Mucosa of descending colon (tissue), 3 donors: ENCODE results near the gene CDC42EP4. TPM values are rescaled to one million over a fixed set of nuclear protein-coding genes. Genes with fewer than 3 reads are reported as not detected.

Experiments
- ATAC-seq: fragments of 200-7000 bp; cut with Tn5 transposase; one replicate; pipeline ENCODE4 v1.9.1; 2020; ENCODE audit warnings: mild to moderate bottlenecking, moderate library complexity
- DNase-seq, 3 donors: peaks; one replicate each; pipeline ENCODE4 v3.0.0-alpha.2; 2020
- H3K36me3 ChIP-seq: fragments of 200-600 bp; one replicate; pipeline ENCODE4 v1.8.0; 2021; ENCODE audit warnings: low read depth, mild to moderate bottlenecking
- H3K4me1 ChIP-seq: fragments of 200-600 bp; one replicate; pipeline ENCODE4 v1.8.0; 2021; ENCODE audit warnings: low read depth, mild to moderate bottlenecking
- H3K4me3 ChIP-seq: fragments of 200-600 bp; one replicate; pipeline ENCODE4 v1.8.0; 2021; ENCODE audit warnings: mild to moderate bottlenecking
- H3K9me3 ChIP-seq: fragments of 200-600 bp; one replicate; pipeline ENCODE4 v1.8.0; 2021; ENCODE audit warnings: mild to moderate bottlenecking
- CTCF ChIP-seq: fragments of 200-600 bp; IDR thresholded peaks from one replicate; pipeline ENCODE4 v1.8.0; 2022; ENCODE audit warnings: antibody characterized with exemption, mild to moderate bottlenecking
- intact Hi-C, 2 donors: fragments of 100-400 bp; cut with DNase I in 1 of 2; cut with micrococcal nuclease in 1 of 2; formaldehyde crosslinking; loops; one replicate each; pipeline versions ENCODE4 v1.11.0 to v1.11.1; 2022; cut with DNase I, micrococcal nuclease
- total RNA-seq, 3 donors: library from RNA; stranded (reverse); fragmentation: NEBNext Ultra II Directional in 2 of 3; extraction: Animal tissue kit (Norgen Biotek cat#: 25700) in 2 of 3; gene quantifications; one replicate each; pipeline versions ENCODE4 v1.2.1 to v1.2.4, GENCODE V29; 2021 to 2023
- donor health status: DM: no; HTN: no; CAD: no; lungs with moderate emphysema.
- donor health status: DM: no; HTN: no; CAD: no.
- donor health status: DM: no; HTN: yes; CAD: no.

The CDC42EP4 gene
- total RNA-seq, 3 donors from 2014 or later: 54.6 to 95.2 (median 75.9) TPM

- H3K4me1 ChIP-seq: peaks cover 21% of the 10 kb centered on the region
- no peak overlapping the region for H3K4me3 ChIP-seq
- no peak for TF ChIP-seq CTCF
- no peaks in the 10 kb centered on the region for H3K36me3 ChIP-seq
- ATAC-seq (peak; percentile 18), DNase-seq (no peak)
- intact Hi-C loops: no loop called here
- H3K9me3 ChIP-seq: no peaks in the 10 kb centered on the region
Measured at GRCh38 chr17:73297934-73298861, 13.6 kb downstream of the CDC42EP4 start.

- peaks cover 54% of the 10 kb centered on the region for H3K4me1 ChIP-seq
- intact Hi-C loops: no loop called here
- ATAC-seq (no peak), DNase-seq (no peak)
- no peaks in the 10 kb centered on the region for H3K9me3 ChIP-seq
- no peaks in the 10 kb centered on the region for H3K36me3 ChIP-seq
- no peak for TF ChIP-seq CTCF
- no peak overlapping the region for H3K4me3 ChIP-seq
Measured at GRCh38 chr17:73293480-73293911, 18.3 kb downstream of the CDC42EP4 start.

GRCh38 chr17:73293031-73293430 lies 18.8 kb downstream of the CDC42EP4 start:
- H3K9me3 ChIP-seq: no peaks in the 10 kb centered on the region
- peaks cover 59% of the 10 kb centered on the region for H3K4me1 ChIP-seq
- TF ChIP-seq CTCF: no peak
- H3K36me3 ChIP-seq: no peaks in the 10 kb centered on the region
- H3K4me3 ChIP-seq: no peak overlapping the region
- intact Hi-C loops: no loop called here
- DNase-seq: no peak
- ATAC-seq: no peak

GRCh38 chr17:73292031-73292531 lies 19.7 kb downstream of the CDC42EP4 start:
- H3K9me3 ChIP-seq: no peaks in the 10 kb centered on the region
- intact Hi-C loops: no loop called here
- ATAC-seq (no peak), DNase-seq (no peak)
- no peak for TF ChIP-seq CTCF
- no peaks in the 10 kb centered on the region for H3K36me3 ChIP-seq
- H3K4me3 ChIP-seq: no peak overlapping the region
- H3K4me1 ChIP-seq: peaks cover 60% of the 10 kb centered on the region

- DNase-seq (peak; percentile 52 to 83 (median 69)), ATAC-seq (peak; percentile 66)
- peaks cover 59% of the 10 kb centered on the region for H3K4me1 ChIP-seq
- intact Hi-C loops: no loop called here
- no peak overlapping the region for H3K4me3 ChIP-seq
- H3K36me3 ChIP-seq: no peaks in the 10 kb centered on the region
- H3K9me3 ChIP-seq: no peaks in the 10 kb centered on the region
- TF ChIP-seq CTCF: no peak
Measured at GRCh38 chr17:73291260-73291801, 20.5 kb downstream of the CDC42EP4 start.
